ENCODE measurements around the gene POLR3A. TPM values are rescaled to one million over a fixed set of nuclear protein-coding genes. Genes with fewer than 3 reads are reported as not detected.

Gene POLR3A
- total RNA-seq, 4 donors from 2014 or later, result 8.3 to 13.5 (median 12.0) TPM

DNA sequence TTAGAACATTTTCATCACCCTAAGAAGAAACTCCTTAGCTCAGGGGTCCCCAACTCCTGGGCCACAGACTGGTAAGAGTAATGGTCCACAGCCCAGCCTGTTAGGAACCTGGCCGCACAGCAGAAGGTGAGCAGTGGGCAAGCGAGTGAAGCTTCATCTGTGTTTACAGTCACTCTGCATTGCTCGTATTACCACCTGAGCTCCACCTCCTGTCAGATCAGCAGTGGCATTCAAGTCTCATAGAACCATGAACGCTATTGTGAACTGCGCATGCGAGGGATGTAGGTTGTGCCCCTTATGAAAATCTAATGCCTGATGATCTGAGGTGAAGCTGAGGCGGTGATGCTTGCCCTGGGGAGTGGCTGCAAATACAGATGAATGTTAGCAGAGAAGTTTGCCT is 65.4 kb downstream of the POLR3A start:
- intact Hi-C loops (cut with DNase I), result no loop called here
- H3K9me3 ChIP-seq, result no peaks in the 10 kb centered on the region
- no peak overlapping the region for H3K4me3 ChIP-seq
- no peaks in the 10 kb centered on the region for H3K36me3 ChIP-seq
- H3K27ac ChIP-seq, result no peak overlapping the region
- no peak for DNase-seq
- H3K4me1 ChIP-seq, result peaks cover 0 to 21% (median 13%) of the 10 kb centered on the region in 3 donors
- no peaks in the 10 kb centered on the region for H3K27me3 ChIP-seq
- WGBS, 2 donors, result 88 to 93% methylated on average over 6 to 7 of the region's 7 CpGs
- no peak for TF ChIP-seq CTCF (IDR thresholded peaks at IDR 0.05)
- TF ChIP-seq POLR2A (IDR thresholded peaks at IDR 0.05), result no peak

DNA sequence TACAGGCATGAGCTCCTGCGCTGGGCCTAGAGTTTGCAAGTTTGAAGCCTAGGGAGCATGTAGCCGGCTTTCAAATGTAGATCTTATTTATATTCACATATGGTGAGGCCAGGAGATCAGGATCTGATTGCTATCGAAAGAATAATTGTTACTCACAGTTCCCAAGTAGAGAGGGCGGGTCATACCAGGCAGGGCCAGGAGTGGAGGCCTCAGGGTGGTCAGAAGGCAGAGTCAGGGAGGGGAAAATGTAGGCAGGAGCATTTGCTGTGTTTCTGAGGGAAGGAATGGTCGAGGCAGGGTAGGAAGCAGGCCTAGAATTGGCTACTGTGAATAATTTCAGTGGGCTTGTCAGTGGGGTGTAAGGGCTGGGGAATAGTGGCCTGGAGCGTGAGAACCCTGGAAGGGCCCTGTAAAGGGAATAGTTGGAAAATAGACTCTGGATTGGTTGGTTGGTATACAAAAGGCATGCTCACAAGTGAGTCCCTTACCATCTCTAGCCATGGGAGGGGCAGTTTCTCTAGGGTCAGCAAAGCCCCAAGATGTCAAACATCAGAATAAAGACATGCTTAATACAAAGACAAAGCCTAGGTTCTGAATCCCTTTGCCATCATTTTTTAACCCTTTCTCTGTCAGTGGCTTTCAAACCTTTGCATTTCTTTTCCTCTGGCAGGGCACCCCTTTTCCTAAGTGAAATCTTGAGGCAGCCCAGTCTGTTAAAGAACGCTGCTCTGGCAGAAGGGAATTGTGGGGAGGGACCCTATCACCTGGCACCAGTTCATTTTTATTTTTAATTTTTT is 66.8 kb downstream of the POLR3A start:
- Histone ChIP-seq H3K4me3 (no peak overlapping the region), H3K9me3 (no peaks in the 10 kb centered on the region), H3K27me3 (no peaks in the 10 kb centered on the region), H3K36me3 (no peaks in the 10 kb centered on the region), H3K27ac (no peak overlapping the region), H3K4me1 (peaks cover 0 to 25% (median 13%) of the 10 kb centered on the region in 3 donors)
- DNase-seq, result no peak
- 76 to 80% methylated on average over 7 of the region's 7 CpGs for WGBS, 2 donors
- intact Hi-C loops (cut with DNase I), result no loop called here
- TF ChIP-seq POLR2A (IDR thresholded peaks at IDR 0.05) (no peak), CTCF (IDR thresholded peaks at IDR 0.05) (no peak)

DNA sequence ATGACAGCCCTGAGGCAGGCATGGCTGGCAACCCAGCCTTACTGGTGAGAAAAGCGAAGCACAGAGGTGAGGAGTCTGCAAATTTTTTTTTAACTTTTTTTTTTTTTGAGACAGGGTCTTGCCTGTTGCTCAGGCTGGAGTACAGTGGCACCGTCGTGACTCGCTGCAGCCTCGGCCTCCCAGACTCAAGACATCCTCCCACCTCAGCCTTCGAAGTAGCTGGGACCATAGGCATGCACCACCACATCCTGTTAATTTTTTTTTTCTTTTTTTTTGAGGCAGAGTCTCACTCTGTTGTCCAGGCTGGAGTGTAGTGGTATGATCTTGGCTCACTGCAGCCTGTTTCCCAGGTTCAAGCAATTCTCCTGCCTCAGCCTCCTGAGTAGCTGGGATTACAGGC is 67.6 kb downstream of the POLR3A start:
- TF ChIP-seq POLR2A (IDR thresholded peaks at IDR 0.05), result no peak
- TF ChIP-seq CTCF (IDR thresholded peaks at IDR 0.05), result no peak
- WGBS, 2 donors, result 95 to 96% methylated on average over 6 of the region's 6 CpGs
- Histone ChIP-seq H3K4me3 (no peak overlapping the region), H3K36me3 (no peaks in the 10 kb centered on the region), H3K27me3 (no peaks in the 10 kb centered on the region), H3K27ac (no peak overlapping the region), H3K4me1 (peaks cover 0 to 25% (median 13%) of the 10 kb centered on the region in 3 donors), H3K9me3 (no peaks in the 10 kb centered on the region)
- intact Hi-C loops (cut with DNase I), result no loop called here
- DNase-seq, result no peak

DNA sequence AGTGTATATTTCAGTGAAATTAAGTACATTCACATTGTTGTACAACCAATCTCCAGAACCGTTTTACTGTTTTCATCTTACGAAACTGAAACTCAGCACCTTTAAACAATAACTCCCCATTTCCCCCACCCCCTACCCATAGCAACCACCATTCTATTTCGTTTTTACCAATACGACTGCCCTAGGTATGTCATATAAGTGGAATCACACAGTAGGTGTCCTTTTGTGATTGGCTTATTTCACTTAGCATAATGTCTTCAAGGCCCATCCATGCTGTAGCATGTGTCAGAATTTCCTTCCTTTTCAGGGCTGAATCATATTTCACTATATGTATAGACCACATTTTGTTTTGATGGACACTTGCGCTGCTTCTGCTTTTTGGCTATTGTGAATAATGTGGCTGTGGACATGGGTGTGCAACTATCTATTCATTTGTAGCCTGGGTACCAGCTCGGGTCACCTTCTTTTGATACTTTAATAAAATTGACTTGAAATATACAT is 68.4 kb downstream of the POLR3A start:
- no peak for DNase-seq
- H3K27ac ChIP-seq, result no peak overlapping the region
- peaks cover 0 to 25% (median 13%) of the 10 kb centered on the region in 3 donors for H3K4me1 ChIP-seq
- no peak overlapping the region for H3K4me3 ChIP-seq
- no peaks in the 10 kb centered on the region for H3K9me3 ChIP-seq
- intact Hi-C loops (cut with DNase I), result no loop called here
- TF ChIP-seq POLR2A (IDR thresholded peaks at IDR 0.05), result no peak
- TF ChIP-seq CTCF (IDR thresholded peaks at IDR 0.05), result no peak
- H3K27me3 ChIP-seq, result no peaks in the 10 kb centered on the region
- H3K36me3 ChIP-seq, result no peaks in the 10 kb centered on the region
- 83 to 87% methylated on average over 6 of the region's 6 CpGs for WGBS, 2 donors

DNA sequence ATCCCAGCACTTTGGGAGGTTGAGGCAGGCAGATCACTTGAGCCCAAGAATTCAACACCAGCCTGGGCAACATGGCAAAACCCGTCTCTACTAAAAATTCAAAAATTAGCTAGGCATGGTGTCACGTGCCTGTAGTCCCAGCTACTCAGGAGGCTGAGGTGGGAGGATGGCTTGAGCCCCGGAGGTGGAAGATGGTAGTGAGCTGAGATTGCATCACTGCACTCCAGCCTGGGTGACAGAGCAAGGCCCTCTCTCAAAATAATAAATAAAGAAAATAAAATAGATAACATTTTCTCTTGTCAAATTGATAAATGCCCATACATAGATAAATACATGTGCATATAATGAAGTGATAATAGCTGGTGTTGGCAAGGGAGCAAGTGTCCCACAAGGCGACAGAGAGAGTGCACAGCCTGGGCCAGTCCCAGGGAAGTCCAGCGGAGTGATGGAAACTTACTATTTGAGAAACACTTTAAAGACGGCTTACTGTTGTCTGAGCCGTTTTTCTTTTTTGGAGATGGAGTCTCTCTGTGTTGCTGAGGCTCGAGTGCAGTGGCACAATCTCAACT is 69.3 kb downstream of the POLR3A start:
- Histone ChIP-seq H3K36me3 (no peaks in the 10 kb centered on the region), H3K4me3 (no peak overlapping the region), H3K27me3 (no peaks in the 10 kb centered on the region), H3K9me3 (no peaks in the 10 kb centered on the region), H3K27ac (peak overlapping the region; percentile 13 to 82 (median 60)), H3K4me1 (peaks cover 0 to 21% (median 13%) of the 10 kb centered on the region in 3 donors)
- no peak for TF ChIP-seq POLR2A (IDR thresholded peaks at IDR 0.05)
- TF ChIP-seq CTCF (IDR thresholded peaks at IDR 0.05), result peak in 1 of 6 experiments; percentile 17
- DNase-seq, result no peak
- intact Hi-C loops (cut with DNase I), result no loop called here
- 59 to 64% methylated on average over 7 to 8 of the region's 8 CpGs for WGBS, 2 donors

Measured in esophagus squamous epithelium (tissue), 5 donors.